Measurements from ENCODE around the gene DST.
"Not testable (repeated sequence)": the region's sequence is repeated elsewhere in the genome, so short reads cannot be mapped to it uniquely, and the experiment has no call there.

DST gene

GRCh38 chr6:56507517-56507916 is 135.2 kb downstream of the DST start:
- no peak overlapping the region for H3K27ac ChIP-seq
- no peak for TF ChIP-seq ZFX (IDR thresholded peaks at IDR 0.05; ENCODE audit: borderline replicate concordance)
- TF ChIP-seq, protein P1, sequence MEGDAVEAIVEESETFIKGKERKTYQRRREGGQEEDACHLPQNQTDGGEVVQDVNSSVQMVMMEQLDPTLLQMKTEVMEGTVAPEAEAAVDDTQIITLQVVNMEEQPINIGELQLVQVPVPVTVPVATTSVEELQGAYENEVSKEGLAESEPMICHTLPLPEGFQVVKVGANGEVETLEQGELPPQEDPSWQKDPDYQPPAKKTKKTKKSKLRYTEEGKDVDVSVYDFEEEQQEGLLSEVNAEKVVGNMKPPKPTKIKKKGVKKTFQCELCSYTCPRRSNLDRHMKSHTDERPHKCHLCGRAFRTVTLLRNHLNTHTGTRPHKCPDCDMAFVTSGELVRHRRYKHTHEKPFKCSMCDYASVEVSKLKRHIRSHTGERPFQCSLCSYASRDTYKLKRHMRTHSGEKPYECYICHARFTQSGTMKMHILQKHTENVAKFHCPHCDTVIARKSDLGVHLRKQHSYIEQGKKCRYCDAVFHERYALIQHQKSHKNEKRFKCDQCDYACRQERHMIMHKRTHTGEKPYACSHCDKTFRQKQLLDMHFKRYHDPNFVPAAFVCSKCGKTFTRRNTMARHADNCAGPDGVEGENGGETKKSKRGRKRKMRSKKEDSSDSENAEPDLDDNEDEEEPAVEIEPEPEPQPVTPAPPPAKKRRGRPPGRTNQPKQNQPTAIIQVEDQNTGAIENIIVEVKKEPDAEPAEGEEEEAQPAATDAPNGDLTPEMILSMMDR (IDR thresholded peaks at IDR 0.05) = no peak

GRCh38 chr6:56505512-56506260 is 137.0 kb downstream of the DST start:
- no peak overlapping the region for H3K27ac ChIP-seq
- no peak for TF ChIP-seq ZFX (IDR thresholded peaks at IDR 0.05; ENCODE audit: borderline replicate concordance)
- TF ChIP-seq, protein P1 (IDR thresholded peaks at IDR 0.05) = no peak

DNA sequence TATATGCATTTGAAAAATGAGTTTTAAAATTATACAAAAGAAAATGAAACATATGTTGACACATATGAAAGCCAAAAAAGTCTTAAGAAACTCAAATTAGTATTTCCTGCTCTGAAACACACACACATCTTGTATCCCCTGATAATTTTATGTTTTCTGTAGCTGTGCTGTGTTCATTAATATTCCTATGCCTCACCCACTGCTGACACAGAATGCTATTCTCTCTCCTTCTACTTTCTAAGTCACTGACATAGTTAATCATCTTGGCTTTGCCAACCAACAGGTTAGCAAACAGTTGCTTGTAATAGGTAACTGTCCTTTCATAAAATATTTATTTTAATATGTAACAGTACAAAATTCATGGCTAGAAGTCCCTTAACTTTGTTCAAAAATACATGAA is 140.7 kb downstream of the DST start:
- TF ChIP-seq, protein P1 (IDR thresholded peaks at IDR 0.05) = no peak
- no peak for TF ChIP-seq ZFX (IDR thresholded peaks at IDR 0.05; ENCODE audit: borderline replicate concordance)
- no peak overlapping the region for H3K27ac ChIP-seq

GRCh38 chr6:56499095-56499494 is 143.6 kb downstream of the DST start:
- no peak overlapping the region for H3K27ac ChIP-seq
- TF ChIP-seq ZFX (IDR thresholded peaks at IDR 0.05; ENCODE audit: borderline replicate concordance) = no peak
- TF ChIP-seq, protein P1 (IDR thresholded peaks at IDR 0.05) = no peak

DNA sequence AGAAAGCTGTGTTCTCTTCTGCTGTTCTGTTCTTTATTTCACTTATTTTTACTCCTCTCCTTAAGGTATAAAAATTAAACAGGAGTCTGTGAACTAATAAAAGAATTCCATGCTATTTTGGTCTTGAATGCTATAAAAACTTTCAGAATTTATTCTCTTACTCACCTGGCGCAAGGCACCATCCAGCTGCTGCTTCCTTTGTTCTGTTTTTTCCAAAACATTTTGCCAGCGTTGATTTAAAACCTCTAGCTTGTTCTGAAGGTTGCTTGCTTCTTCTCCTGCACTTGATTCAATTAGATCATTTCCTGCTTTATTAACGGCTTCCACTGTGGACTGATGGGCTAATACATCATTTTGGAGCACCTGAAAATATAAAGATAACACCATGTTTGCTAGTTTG is 145.0 kb downstream of the DST start:
- TF ChIP-seq, protein P1 (IDR thresholded peaks at IDR 0.05) = no peak
- no peak for TF ChIP-seq ZFX (IDR thresholded peaks at IDR 0.05; ENCODE audit: borderline replicate concordance)
- no peak overlapping the region for H3K27ac ChIP-seq

GRCh38 chr6:56497240-56497639 is 145.4 kb downstream of the DST start:
- no peak for TF ChIP-seq ZFX (IDR thresholded peaks at IDR 0.05; ENCODE audit: borderline replicate concordance)
- TF ChIP-seq, protein P1 (IDR thresholded peaks at IDR 0.05) = no peak
- H3K27ac ChIP-seq = no peak overlapping the region

GRCh38 chr6:56496650-56497049 is 146.0 kb downstream of the DST start:
- H3K27ac ChIP-seq = not testable (repeated sequence)

DNA sequence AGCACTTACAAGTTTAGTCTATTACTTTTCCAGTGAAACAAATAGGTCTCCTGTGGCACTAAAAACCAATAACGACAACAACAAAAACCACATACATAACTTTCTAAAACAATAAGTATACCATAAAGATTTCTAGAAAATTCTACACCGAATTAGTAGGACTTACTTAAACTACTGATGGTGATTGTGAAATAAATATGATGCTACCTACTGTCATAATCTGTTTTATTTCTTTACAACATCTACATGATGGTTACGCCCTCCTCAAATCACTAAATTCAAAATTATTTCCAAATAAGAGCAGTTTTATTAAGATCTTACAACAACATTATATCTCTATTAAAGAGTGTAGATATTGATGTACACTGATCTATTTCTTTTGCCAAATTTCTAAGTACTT is 147.0 kb downstream of the DST start:
- H3K27ac ChIP-seq = no peak overlapping the region
- TF ChIP-seq ZFX (IDR thresholded peaks at IDR 0.05; ENCODE audit: borderline replicate concordance) = no peak
- TF ChIP-seq, protein P1 (IDR thresholded peaks at IDR 0.05) = no peak
